Gastroesophageal sphincter (tissue), 3 donors: Measurements from ENCODE around the gene CHD5.

Experiments used
- CTCF ChIP-seq, 4 experiments: fragments of 200-600 bp in 2 of 4; fragments of 450-650 bp in 2 of 4; sonication (generic) in 1 of 4; IDR thresholded peaks; one replicate each; pipeline ENCODE4 v1.5.1; 2017 to 2019; ENCODE audit warnings: antibody characterized with exemption in 4 of 4, mild to moderate bottlenecking in 2 of 4, moderate library complexity in 2 of 4
- EP300 ChIP-seq: sonication (generic); formaldehyde crosslinking; IDR thresholded peaks from one replicate; pipeline ENCODE4 v1.6.1; 2017; ENCODE audit warnings: antibody characterized with exemption, mild to moderate bottlenecking
- POLR2A ChIP-seq, 2 donors: fragments of 450-650 bp; IDR thresholded peaks; one replicate each; pipeline ENCODE4 v1.6.1; 2017; ENCODE audit warnings: antibody characterized with exemption in 2 of 2, mild to moderate bottlenecking in 2 of 2, moderate library complexity in 1 of 2

DNA sequence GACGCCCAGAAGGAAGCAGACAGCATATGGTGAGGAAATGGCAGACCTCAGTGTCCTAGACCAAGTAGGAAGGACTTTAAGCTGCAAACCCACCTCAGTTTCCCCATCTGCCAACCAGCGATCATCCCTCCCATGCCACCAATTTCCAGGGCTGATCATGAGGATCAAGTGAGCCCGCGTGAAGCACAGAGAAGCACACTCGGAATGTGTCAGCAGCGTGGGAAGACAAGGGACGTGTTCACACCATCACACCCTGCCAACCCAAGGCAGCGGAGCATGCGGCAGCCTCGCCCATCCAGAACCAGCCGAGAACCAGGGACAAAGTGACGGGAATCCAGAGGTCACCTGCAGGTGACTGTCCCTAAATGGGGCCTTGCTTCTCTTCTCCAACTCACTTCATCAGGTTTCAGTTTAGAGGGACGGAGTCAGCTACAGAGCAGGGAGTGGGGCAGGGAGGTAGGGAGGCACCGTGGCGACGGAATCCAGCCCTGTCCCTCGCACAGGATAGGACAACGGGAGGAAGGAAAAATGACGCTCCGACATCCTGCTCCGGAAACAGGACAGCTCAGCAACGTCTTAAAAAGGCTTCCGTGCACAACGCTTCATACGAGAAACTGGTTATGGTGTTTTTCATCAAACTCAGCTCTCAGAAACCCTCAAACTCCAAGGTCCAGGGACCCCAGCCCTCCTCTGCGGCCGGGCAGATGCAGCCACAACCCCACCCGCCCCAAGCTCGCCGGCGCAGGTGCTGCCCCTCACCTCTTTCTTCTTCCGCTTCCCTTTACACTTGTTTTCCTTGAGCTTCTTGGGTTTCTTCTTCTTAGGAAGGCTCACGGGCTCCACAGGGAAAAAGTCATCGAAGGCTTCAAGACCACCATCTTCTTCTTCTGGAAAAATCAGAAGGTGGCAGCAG, 12.5 kb downstream of the CHD5 start:
- TF ChIP-seq CTCF (IDR thresholded peaks at IDR 0.05) (no peak), EP300 (no peak), POLR2A (IDR thresholded peaks at IDR 0.05) (no peak)
